Activated CD8-positive, alpha-beta memory T cell treated with anti-CD3 and anti-CD28 coated beads, Interleukin-2, amount 50 U/mL, for 1 hour (primary cell): ENCODE measurements around the gene DHRS4L2.
"Not testable (repeated sequence)": the region's sequence is repeated elsewhere in the genome, so short reads cannot be mapped to it uniquely, and the experiment has no call there.

Experiments
- DNase-seq: peaks from one replicate; pipeline ENCODE4 v3.0.0-alpha.2; 2020; ENCODE audit errors: extremely low read depth

DHRS4L2 gene

DNA sequence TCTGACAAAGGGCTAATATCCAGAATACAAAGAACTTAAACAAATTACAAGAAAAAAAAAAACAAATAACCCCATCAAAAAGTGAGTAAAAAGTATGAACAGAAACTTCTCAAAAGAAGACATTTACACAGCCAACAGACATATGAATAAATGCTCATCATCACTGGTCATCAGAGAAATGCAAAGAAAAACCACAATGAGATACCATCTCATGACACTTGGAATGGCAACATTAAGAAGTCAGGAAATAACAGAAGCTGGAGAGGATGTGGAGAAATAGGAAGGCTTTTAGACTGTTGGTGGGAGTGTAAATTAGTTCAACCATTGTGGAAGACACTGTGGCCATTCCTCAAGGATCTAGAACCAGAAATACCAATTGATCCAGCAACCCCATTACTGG is 30.2 kb downstream of the DHRS4L2 start:
- not testable (repeated sequence) for DNase-seq

DNA sequence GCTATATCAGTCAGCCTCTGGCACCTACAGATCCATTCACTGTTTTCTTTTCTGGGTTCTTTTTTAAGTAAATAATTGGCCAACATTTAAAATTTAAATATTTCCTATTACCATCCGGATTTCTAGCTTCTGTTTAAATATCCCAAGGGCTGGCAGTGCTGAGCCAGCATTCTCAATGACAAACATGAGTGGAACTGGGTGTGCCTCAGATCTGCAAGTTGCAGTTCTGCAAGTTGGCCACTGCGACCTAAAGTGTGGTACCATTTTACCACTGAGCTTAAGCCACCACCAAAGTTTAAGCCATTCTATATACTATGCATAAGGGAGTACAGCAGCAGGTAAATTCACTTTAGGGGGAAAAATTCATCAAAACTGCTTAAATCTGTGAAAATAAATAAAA is 31.2 kb downstream of the DHRS4L2 start:
- not testable (repeated sequence) for DNase-seq

DNA sequence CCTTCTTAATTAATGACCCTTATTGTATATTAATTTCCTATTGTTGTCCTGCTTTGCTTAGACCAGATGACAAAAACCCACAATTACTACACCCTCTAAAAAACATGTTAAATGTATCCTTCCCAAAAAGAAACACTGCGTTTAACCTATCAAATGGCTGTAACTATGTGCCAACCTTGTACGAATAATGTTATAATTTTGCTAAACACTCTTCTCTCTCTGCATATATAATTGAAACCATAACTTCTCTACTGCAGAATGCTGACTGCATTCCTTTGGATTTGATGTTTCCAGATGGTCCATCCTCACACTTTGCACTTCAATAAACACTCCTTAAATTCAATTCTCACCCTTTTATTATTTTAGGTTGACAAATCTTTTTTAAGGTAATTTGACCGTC is 31.8 kb downstream of the DHRS4L2 start:
- not testable (repeated sequence) for DNase-seq

DNA sequence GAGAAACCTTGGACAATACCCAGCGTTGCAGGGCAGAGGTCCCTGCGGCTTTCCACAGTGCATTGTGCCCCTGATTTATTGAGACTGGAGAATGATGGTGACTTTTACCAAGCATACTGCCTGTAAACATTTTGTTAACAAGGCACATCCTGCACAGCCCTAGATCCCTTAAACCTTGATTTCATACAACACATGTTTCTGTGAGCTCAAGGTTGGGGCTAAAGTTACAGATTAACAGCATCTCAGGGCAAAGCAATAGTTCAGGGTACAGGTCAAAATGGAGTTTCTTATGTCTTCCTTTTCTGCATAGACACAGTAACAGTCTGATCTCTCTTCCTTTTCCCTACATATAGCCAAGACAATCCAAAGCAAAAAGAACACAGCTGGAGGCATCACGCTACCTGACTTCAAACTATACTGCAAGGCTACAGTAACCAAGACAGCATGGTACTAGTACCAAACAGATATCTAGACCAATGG is 36.2 kb downstream of the DHRS4L2 start:
- not testable (repeated sequence) for DNase-seq

DNA sequence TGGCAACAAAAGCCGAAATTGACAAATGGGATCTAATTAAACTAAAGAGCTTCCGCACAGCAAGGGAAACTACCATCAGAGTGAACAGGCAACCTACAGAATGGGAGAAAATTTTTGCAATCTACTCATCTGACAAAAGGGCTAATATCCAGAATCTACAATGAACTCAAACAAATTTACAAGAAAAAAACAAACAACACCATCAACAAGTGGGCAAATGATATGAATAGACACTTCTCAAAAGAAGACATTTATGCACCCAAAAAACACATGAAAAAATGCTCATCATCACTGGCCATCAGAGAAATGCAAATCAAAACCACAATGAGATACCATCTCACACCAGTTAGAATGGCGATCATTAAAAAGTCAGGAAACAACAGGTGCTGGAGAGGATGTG is 41.0 kb downstream of the DHRS4L2 start:
- DNase-seq: not testable (repeated sequence)

DNA sequence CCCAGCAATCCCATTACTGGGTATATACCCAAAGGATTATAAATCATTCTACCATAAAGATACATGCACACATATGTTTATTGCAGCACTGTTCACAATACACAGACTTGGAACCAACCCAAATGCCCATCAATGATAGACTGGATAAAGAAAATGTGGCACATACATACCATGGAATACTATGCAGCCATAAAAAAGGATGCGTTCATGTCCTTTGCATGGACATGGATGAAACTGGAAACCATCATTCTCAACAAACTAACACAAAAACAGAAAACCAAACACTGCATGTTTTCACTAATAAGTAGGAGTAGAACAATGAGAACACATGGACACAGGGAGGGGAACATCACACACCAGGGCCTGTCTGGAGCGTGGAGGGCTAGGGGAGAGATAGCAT is 42.6 kb downstream of the DHRS4L2 start:
- not testable (repeated sequence) for DNase-seq

DNA sequence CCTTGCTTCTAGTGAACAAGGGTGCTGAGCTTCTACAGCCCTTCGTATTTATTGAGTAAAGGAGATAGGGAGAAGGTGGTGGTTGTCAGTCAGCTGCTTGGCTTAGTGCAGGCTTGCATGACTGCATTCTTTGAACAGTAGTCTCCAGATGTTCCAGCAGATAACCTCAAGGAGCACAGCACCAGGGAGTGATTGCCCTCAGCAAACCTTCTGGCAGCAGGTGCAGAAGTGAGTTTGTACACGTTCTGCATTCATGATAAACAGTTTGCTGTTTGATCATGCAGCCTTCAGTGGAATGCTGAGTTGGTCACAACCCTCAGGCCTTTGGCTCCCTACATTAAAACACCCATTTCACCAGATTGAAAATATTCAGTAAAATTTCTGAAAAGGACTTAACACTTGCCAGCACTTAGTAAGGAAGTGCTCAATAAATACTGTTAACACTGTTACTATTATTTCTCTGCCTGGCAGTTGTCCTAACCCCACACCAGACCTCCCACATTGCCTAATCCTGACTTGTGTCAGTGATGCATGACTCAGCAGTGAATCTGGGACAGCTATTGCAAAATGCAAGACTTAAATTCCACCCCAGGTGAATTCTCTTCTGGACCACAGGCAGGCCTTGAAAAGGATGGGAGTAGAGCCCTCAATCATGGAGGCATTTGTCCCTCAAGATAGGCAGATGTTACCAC is 44.1 kb downstream of the DHRS4L2 start:
- no peak for DNase-seq

DNA sequence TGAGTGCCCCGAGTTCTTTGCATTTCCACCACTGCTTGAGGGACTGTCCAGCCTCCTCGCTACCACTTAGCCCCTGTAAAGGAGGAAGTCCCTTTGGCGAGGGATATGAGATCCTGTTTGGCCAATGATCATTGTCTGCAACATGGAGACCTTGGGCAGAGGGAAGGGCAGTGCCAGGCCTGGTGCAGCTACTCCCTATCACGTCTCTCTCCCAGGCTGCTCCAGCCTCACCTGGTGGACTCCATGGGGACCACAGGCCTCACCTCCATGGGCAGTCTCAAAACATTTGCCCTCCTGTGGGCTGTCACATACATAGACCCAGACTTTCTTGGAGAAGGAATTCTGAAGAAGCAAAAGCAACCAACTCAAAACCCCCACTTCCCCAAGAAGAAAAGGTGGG is 47.0 kb downstream of the DHRS4L2 start:
- not testable (repeated sequence) for DNase-seq

DNA sequence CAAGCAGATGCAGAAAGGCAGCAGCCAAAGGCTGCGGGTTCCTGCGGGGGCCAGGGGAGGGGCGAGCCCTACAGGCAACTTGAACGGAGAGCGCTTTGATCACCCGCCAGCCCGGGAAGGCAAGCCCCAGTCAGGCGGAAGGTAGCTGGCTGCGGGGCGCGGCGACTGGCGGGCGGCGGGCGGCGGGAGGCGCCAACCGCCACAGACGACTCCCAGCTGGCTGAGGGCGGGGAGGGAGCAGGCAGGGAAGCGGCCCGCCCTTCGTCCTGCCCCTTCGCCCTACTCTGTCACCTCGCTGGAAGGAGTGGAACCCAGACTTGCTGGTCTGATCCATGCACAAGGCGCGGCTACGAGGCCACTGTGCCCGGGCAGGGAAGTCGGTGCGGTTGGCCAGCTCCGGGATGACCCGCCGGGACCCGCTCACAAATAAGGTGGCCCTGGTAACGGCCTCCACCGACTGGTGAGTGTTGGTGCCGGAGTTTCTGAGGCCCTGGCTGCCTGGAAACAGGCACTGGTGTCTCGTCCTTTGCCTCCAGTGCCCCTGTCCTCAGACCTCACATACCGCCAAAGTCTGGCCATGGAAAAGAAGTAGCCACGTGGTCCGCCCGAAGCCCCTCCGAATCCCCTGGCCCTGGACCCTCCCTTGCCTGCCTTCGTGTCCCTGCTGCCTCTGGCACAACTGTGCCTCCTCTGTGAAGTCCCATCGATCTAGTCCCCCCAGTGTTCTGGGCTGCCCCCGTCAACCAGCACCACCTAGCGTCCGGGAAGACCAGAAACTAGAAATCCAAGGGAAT is 47.6 kb downstream of the DHRS4L2 start:
- peak; percentile 21 for DNase-seq

DNA sequence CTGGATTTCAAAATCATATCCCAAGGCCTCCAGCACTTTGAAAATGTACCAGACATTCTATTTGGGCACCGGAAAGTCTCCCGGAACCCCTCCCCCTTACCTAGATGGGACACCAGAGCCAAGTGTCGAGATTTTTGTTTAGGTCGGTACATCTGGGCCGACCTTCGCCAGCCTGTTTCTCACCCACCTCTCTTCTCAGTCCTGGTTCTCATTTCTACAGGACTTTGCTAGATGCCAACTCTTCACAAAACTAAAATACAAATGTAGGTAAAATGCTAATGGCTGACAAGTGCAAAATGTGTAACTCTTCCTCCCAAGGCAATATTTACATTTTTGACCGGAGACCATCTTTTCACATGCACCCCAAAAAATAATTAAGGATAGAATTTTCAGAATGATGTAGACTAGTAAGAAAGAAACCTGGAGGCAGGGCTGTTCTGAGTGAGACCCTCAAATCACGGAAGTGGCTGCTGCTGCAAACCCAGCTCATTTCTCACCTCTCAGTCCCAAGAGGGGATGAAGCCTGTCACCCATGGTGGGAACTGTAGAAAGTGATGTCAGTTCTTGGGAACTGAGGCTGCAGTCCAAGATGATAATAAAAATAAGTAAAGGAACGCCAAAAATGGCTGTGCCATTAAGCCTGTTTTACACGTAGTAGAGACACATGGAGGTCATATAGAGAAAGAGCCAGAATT is 48.4 kb downstream of the DHRS4L2 start:
- not testable (repeated sequence) for DNase-seq

DNA sequence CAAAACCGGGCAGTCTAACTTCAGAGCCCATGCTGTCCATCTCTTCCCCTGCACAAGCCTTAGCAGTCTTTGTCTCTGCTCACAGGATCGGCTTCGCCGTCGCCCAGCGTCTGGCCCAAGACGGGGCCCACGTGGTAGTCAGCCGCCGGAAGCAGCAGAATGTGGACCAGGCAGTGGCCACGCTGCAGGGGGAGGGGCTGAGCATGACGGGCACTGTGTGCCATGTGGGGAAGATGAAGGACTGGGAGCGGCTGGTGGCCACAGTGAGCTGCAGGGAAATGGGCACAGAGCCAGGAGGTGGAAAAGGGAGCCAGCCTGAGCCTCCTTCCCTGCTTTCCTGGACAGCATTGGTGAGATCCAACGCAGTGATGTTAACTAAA is 48.9 kb downstream of the DHRS4L2 start:
- no peak for DNase-seq

DNA sequence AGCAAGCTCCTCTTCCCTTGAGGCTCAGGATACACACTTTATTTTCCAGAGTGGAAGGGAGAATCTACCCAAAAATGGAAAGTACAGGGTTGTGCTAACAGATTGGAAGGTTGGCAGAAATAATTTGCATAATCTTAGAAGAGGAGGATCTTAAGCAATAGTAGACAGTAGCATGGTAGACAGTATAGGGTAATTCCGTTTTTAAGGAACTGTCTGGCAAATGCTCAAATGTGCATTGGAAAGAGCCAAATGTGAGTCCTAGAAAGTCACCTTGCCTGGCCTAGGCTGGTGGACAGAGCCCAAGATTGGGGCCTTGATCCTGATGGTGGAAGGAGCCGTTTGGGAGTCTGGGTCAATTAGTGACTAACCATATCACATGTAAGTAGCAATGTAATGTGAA is 50.0 kb downstream of the DHRS4L2 start:
- no peak for DNase-seq

DNA sequence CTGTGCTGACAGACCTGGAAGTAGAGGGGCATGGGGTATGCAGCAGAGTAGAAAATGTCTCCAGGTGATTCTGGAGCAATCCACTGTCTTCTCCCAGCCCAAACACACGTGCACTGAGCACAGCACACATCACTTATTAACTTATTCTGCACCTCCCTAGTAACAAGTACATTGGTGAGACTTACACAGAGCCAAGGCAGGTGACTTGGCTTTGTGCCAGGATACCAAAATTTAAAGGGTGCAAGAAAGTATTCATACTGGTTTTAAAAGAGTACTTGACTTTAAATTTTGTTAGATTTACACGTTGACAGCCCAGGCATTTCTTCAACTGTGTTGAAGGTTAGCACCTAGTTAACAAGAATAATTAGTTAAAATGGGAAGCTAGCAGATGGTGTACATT is 52.0 kb downstream of the DHRS4L2 start:
- DNase-seq: no peak

DNA sequence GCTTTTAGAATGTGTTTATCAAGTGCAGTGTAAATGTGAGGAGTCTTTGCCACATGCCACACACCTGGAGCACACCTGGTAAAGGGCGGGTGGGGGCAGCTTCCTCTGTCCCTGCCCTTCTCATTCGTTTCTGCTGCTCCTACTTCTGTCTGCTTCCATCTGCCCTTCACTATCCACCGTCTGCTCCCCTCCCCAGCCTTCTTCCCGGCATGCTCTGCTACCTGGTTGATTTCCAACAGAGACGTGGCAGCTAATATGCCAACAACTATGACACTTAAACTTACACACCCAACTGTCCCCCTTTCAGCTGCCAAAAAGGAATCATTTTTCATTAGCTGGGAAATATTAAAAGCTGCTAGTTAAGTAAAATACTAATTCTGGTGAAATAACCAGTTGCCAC is 54.0 kb downstream of the DHRS4L2 start:
- no peak for DNase-seq

DNA sequence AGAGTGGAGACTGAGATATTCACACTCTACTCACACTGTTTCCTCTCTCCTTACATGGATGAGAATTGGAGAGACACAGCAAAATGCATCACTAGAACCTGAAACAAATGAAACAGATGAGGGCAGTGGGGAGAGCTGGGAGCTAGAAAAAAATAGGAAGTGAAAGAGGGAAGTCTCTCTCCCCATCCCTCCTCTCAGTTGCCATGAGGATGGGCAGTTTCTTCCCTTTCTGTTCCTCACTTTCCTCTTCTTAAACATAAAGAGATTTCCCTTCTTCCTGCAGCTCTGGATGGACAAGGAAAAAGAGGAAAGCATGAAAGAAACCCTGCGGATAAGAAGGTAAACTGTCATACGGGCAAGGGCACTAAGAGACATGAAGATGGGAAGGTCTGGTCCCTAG is 60.3 kb downstream of the DHRS4L2 start:
- DNase-seq: not testable (repeated sequence)

DNA sequence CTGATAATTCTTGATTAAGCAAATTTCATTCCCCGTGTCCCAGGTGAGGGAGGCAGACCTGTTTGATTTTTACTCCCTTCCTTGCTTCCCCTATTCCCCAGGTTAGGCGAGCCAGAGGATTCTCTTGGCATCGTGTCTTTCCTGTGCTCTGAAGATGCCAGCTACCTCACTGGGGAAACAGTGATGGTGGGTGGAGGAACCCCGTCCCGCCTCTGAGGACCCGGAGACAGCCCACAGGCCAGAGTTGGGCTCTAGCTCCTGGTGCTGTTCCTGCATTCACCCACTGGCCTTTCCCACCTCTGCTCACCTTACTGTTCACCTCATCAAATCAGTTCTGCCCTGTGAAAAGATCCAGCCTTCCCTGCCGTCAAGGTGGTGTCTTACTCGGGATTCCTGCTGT is 62.0 kb downstream of the DHRS4L2 start:
- DNase-seq: not testable (repeated sequence)

DNA sequence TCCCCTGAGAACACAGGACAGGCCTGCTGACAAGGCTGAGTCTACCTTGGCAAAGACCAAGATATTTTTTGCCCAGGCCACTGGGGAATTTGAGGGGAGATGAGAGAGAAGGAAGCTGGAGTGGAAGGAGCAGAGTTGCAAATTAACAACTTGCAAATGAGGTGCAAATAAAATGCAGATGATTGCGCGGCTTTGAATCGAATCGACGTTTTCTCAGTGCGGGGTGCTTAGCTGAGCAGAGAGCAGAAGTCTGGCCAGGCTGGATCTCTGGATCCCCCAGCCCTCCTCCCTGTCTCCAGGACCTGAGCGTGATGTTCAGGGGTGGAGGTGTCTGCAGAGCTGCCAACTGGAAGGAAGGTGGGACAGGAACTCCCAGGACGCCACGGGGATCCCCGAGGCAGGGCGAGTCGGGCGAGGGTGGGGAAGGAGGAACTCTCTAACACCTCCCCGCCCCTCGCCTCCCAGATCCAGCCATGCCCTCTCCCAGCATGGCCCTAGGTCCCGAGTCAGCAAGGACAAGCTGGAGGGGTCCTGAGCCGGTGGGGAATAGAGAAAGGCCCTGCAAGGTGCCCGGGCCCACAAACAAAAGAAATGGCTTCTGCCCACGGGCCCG is 62.6 kb downstream of the DHRS4L2 start:
- DNase-seq: no peak

DNA sequence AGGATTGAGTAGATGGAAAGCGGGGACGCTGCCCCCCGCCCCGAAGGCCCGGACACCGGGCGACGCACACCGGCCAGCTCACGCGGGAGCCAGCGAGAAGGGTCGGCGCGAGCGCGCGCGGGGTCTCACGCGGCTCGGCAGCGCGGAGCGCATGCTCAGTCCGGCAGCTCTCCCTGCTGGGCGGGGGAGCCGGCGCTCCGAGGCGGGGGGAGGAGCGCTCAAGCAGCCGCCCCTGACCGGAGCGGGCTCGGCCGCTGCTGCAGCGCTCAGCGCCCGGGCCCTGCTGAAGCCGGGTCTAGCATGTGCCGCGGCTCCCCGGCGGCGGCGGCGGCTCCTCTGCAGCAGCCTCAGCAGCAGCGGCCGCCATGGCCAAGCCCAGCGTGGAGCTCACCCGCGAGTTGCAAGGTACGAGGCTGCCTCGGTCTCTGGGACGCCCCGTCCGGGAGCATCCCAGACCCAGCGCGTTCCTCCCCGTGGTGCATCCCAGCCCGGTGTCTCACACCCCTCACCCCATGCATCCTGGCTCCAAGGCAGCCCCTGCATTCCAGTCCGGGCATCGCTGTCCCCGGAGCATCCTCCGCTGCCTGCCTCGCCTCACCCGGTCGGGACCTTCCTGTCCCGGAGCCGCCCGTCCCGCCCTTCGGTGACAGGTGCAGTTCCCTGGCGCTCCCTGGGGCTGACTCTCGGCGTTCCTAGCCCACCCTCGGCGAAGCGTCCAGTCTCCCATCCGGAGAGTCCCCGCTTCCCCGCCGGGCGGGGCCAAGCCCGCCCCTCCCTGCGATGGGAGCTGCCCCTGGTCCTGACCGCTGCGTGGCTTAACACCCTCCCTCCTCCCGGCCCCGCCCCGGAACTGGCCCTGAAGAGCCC is 63.3 kb downstream of the DHRS4L2 start, which contains the start of gene CARMIL3:
Gene CARMIL3 (plus strand): TSS at position 221 of the 867 bp plus-strand sequence. CDS start 145 bp downstream, at position 366.
- DNase-seq: no peak

DNA sequence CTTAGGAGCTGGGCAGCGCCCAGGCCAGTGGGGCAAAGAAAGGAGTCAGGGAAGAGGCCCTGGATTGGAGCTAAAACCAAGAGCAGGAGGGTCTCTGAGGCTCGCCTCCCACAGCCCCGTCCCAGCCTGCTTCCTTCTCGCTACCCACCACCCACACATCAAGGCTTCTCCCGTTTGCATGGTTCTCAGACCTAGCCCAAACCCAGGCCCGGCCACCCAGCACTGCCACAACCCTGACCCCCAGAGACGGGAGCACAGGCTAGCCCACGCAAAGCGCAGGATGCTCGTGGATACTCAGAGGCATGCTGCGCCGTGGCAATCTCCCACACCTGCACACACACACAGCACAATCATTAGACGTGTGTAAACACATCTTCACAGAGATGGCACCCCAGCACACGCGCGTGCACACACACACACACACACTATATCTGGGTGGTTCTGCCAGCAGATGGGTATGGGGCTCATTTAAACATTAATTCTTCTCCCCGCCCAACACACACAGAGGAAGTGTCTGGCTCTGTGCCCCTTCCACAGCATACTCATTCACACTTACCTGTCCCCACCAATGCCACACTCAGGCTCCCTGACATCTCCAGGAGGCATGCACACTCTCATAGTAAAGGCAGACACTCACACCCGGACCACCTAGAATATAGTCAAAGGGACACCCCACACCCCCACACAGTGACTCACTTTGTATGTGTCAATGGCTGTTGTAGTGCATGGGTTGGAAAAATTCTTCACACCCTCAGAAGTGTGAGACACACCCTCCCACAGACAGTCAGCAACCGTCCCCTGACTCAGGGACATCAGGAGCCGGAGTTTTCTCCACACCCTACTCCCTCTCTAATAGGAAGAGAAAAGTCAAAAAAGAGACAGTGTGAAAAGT is 64.2 kb downstream of the DHRS4L2 start:
- peak; percentile 19 for DNase-seq
